GM10266 (cell line): ENCODE measurements around the gene RPL13.

ENCODE experiments used
- DNase-seq: peaks from one replicate; pipeline ENCODE4 v3.0.0; 2012; ENCODE audit errors: extremely low spot score
- CTCF ChIP-seq: IDR thresholded peaks from 2 replicates; pipeline ENCODE4 v1.5.1; 2012; ENCODE audit warnings: mild to moderate bottlenecking, low read depth; ENCODE audit not compliant: control insufficient read depth, insufficient read depth; ENCODE audit errors: missing control alignments

The RPL13 gene

GRCh38 chr16:89545044-89545830 lies 15.2 kb upstream of the RPL13 start:
- no peak for TF ChIP-seq CTCF
- no peak for DNase-seq

- no peak for TF ChIP-seq CTCF
- no peak for DNase-seq
Measured at GRCh38 chr16:89545831-89546574, 14.5 kb upstream of the RPL13 start.

GRCh38 chr16:89546781-89547180 lies 13.7 kb upstream of the RPL13 start:
- no peak for TF ChIP-seq CTCF
- no peak for DNase-seq

- DNase-seq: no peak
- TF ChIP-seq CTCF: no peak
Measured at GRCh38 chr16:89547291-89547690, 13.2 kb upstream of the RPL13 start.

- TF ChIP-seq CTCF: no peak
Measured at GRCh38 chr16:89547860-89548259, 12.6 kb upstream of the RPL13 start.

GRCh38 chr16:89548344-89549006 lies 12.0 kb upstream of the RPL13 start:
- DNase-seq: no peak
- no peak for TF ChIP-seq CTCF

More at GRCh38 chr16:89547860-89548259, 12.6 kb upstream of the RPL13 start:
- no peak for DNase-seq
